PFSK-1 (cell line): ENCODE measurements around the gene HHIPL1.

Experiments used
- FOXP2 ChIP-seq: optimal IDR thresholded peaks from 2 replicates; pipeline ENCODE3; 2011; ENCODE audit warnings: borderline replicate concordance, control low read depth, inconsistent platforms; ENCODE audit not compliant: insufficient read depth; ENCODE audit errors: extremely low read length, extremely low read depth
- POLR2AphosphoS5 ChIP-seq: IDR thresholded peaks from 2 replicates; pipeline ENCODE4 v1.6.1; 2012; ENCODE audit warnings: low read depth, mild to moderate bottlenecking, control low read depth, low read length, moderate library complexity
- SIN3A ChIP-seq: IDR thresholded peaks from 2 replicates; pipeline ENCODE4 v1.6.1; 2012; ENCODE audit warnings: mild to moderate bottlenecking, low read length, moderate library complexity, borderline replicate concordance; ENCODE audit not compliant: insufficient read depth
- TAF1 ChIP-seq: IDR thresholded peaks from 2 replicates; pipeline ENCODE4 v1.6.1; 2012; ENCODE audit warnings: low read length, control low read depth, borderline replicate concordance; ENCODE audit not compliant: insufficient read depth
- TF ChIP-seq, protein P1 (sequence below), 2 experiments: IDR thresholded peaks; 2 replicates each; pipeline versions ENCODE4 v1.6.1 to v1.8.0; 2011 to 2012; ENCODE audit warnings: low read depth in 2 of 2, low read length in 2 of 2, control low read depth in 1 of 2, inconsistent platforms in 1 of 2, mild to moderate bottlenecking in 1 of 2, moderate library complexity in 1 of 2; ENCODE audit not compliant: insufficient read depth in 1 of 2

DNA sequence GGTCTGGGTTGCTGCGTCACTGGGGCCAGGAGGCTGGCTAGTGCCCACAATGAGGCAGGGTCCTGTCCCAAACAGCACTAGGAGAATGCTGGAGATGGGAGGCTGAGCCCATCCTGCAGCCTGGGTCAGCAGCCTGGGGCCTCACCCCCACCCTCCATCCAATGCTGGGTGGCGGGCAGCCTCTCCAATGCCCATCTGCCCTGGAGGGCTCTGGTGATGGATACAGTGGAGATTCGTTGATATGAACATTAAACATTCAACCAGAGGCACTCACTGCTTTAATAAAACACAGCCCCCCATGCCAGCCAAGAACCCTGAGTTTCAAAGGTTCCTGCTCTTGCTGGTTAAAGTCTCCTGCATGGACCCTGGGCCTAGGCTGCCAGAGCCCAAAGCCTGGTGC, 19.5 kb upstream of the HHIPL1 start:
- TF ChIP-seq, protein P1, sequence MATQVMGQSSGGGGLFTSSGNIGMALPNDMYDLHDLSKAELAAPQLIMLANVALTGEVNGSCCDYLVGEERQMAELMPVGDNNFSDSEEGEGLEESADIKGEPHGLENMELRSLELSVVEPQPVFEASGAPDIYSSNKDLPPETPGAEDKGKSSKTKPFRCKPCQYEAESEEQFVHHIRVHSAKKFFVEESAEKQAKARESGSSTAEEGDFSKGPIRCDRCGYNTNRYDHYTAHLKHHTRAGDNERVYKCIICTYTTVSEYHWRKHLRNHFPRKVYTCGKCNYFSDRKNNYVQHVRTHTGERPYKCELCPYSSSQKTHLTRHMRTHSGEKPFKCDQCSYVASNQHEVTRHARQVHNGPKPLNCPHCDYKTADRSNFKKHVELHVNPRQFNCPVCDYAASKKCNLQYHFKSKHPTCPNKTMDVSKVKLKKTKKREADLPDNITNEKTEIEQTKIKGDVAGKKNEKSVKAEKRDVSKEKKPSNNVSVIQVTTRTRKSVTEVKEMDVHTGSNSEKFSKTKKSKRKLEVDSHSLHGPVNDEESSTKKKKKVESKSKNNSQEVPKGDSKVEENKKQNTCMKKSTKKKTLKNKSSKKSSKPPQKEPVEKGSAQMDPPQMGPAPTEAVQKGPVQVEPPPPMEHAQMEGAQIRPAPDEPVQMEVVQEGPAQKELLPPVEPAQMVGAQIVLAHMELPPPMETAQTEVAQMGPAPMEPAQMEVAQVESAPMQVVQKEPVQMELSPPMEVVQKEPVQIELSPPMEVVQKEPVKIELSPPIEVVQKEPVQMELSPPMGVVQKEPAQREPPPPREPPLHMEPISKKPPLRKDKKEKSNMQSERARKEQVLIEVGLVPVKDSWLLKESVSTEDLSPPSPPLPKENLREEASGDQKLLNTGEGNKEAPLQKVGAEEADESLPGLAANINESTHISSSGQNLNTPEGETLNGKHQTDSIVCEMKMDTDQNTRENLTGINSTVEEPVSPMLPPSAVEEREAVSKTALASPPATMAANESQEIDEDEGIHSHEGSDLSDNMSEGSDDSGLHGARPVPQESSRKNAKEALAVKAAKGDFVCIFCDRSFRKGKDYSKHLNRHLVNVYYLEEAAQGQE (IDR thresholded peaks at IDR 0.05; ENCODE audit: insufficient read depth in 1 of 2, low read depth in 2 of 2, low read length in 2 of 2) = no peak
- no peak for TF ChIP-seq POLR2AphosphoS5
- no peak for TF ChIP-seq TAF1
- no peak for TF ChIP-seq SIN3A
- no peak for TF ChIP-seq FOXP2
